HepG2 (cell line): ENCODE results near the gene HOXD3. TPM values are rescaled to one million over a fixed set of nuclear protein-coding genes. Genes with fewer than 3 reads are reported as not detected.

Source experiments
- CHCHD3 ChIP-seq: sonication (generic); formaldehyde crosslinking; IDR thresholded peaks from 2 replicates; pipeline ENCODE4 v1.8.0; 2022; ENCODE audit warnings: mild to moderate bottlenecking, missing genetic modification reagents, moderate library complexity
- CHD4 ChIP-seq: fragments of 200-600 bp; sonication (generic); IDR thresholded peaks from 2 replicates; pipeline ENCODE4 v1.7.0; 2017; ENCODE audit warnings: mild to moderate bottlenecking, low read length, borderline replicate concordance
- EEA1 ChIP-seq: sonication (generic); formaldehyde crosslinking; IDR thresholded peaks from 2 replicates; pipeline ENCODE4 v1.5.1; 2020; ENCODE audit warnings: mild to moderate bottlenecking, missing genetic modification reagents, borderline replicate concordance
- GATA4 ChIP-seq: sonication (generic); IDR thresholded peaks from 2 replicates; pipeline ENCODE4 v1.6.1; 2016; ENCODE audit warnings: antibody characterized with exemption, low read depth, borderline replicate concordance
- GLI4 ChIP-seq: sonication (generic); formaldehyde crosslinking; IDR thresholded peaks from 2 replicates; pipeline ENCODE4 v1.5.1; 2020; ENCODE audit warnings: missing genetic modification reagents, mild to moderate bottlenecking, moderate library complexity, borderline replicate concordance
- HCFC1 ChIP-seq: fragments of 150-350 bp; IDR thresholded peaks from 2 replicates; pipeline ENCODE4 v1.6.1; 2014; ENCODE audit warnings: low read depth, low read length
- HNRNPLL ChIP-seq: fragments of 200-400 bp; formaldehyde crosslinking; IDR thresholded peaks from 2 replicates; pipeline ENCODE4 v1.6.1; 2017; ENCODE audit warnings: mild to moderate bottlenecking, low read depth, low read length; ENCODE audit not compliant: poor library complexity, severe bottlenecking
- KLF12 ChIP-seq: sonication (generic); formaldehyde crosslinking; IDR thresholded peaks from 2 replicates; pipeline ENCODE4 v1.4.0; 2020; ENCODE audit warnings: missing genetic modification reagents, borderline replicate concordance
- MATR3 ChIP-seq: sonication (generic); formaldehyde crosslinking; IDR thresholded peaks from 2 replicates; pipeline ENCODE4 v1.4.0; 2020; ENCODE audit warnings: missing genetic modification reagents
- POGZ ChIP-seq: sonication (generic); formaldehyde crosslinking; IDR thresholded peaks from 2 replicates; pipeline ENCODE4 v1.4.0; 2020; ENCODE audit warnings: mild to moderate bottlenecking, missing genetic modification reagents
- RAD21 ChIP-seq: fragments of 450-650 bp; formaldehyde crosslinking; IDR thresholded peaks from 2 replicates; pipeline ENCODE4 v1.5.0; 2020; ENCODE audit warnings: mild to moderate bottlenecking
- RARA ChIP-seq: IDR thresholded peaks from 2 replicates; pipeline ENCODE4 v1.6.1; 2016; ENCODE audit warnings: missing genetic modification reagents, missing compliant biosample characterization
- RELA ChIP-seq: sonication (generic); formaldehyde crosslinking; IDR thresholded peaks from 2 replicates; pipeline ENCODE4 v1.4.0; 2020; ENCODE audit warnings: missing genetic modification reagents
- SMARCC2 ChIP-seq: fragments of 450-650 bp; IDR thresholded peaks from 2 replicates; pipeline ENCODE4 v1.6.1; 2017; ENCODE audit warnings: antibody characterized with exemption, mild to moderate bottlenecking
- SOX6 ChIP-seq, 2 experiments: fragments of 450-650 bp in 1 of 2; sonication (generic) in 1 of 2; formaldehyde crosslinking in 1 of 2; IDR thresholded peaks; 2 replicates each; pipeline versions ENCODE4 v1.4.0 to v1.6.1; 2017 to 2020; ENCODE audit warnings: antibody characterized with exemption in 1 of 2, mild to moderate bottlenecking in 1 of 2, missing genetic modification reagents in 1 of 2
- TMF1 ChIP-seq: sonication (generic); formaldehyde crosslinking; IDR thresholded peaks from 2 replicates; pipeline ENCODE4 v1.8.1; 2022; ENCODE audit warnings: low read depth, missing genetic modification reagents
- YY1 ChIP-seq: IDR thresholded peaks from 2 replicates; pipeline ENCODE4 v1.6.1; 2011; ENCODE audit warnings: low read length, low read depth, moderate library complexity, mild to moderate bottlenecking; ENCODE audit not compliant: insufficient read depth, insufficient replicate concordance
- ZC3H4 ChIP-seq: sonication (generic); formaldehyde crosslinking; IDR thresholded peaks from 2 replicates; pipeline ENCODE4 v1.4.0; 2020; ENCODE audit warnings: missing genetic modification reagents, borderline replicate concordance
- ZFP36 ChIP-seq: fragments of 150-350 bp; IDR thresholded peaks from 2 replicates; pipeline ENCODE4 v1.6.1; 2018; ENCODE audit warnings: borderline replicate concordance, low read length, low read depth; ENCODE audit not compliant: partially characterized antibody
- ZNF160 ChIP-seq: sonication (generic); formaldehyde crosslinking; IDR thresholded peaks from 2 replicates; pipeline ENCODE4 v1.8.0; 2022; ENCODE audit warnings: mild to moderate bottlenecking, inconsistent platforms, missing genetic modification reagents
- ZNF205 ChIP-seq: IDR thresholded peaks from 2 replicates; pipeline ENCODE4 v1.6.1; 2018; ENCODE audit warnings: missing biosample characterization, missing genetic modification reagents
- ZNF260 ChIP-seq: sonication (generic); formaldehyde crosslinking; IDR thresholded peaks from 2 replicates; pipeline ENCODE4 v1.4.0; 2020; ENCODE audit warnings: missing genetic modification reagents, low read depth, mild to moderate bottlenecking, borderline replicate concordance
- ZNF547 ChIP-seq: sonication (generic); formaldehyde crosslinking; IDR thresholded peaks from 2 replicates; pipeline ENCODE4 v1.5.1; 2020; ENCODE audit warnings: mild to moderate bottlenecking, missing genetic modification reagents
- ZNF629 ChIP-seq: sonication (generic); formaldehyde crosslinking; conservative IDR thresholded peaks from 2 replicates; pipeline ENCODE4 v1.5.0; 2020; ENCODE audit warnings: missing genetic modification reagents
- ZNF660 ChIP-seq: sonication (generic); formaldehyde crosslinking; IDR thresholded peaks from 2 replicates; pipeline ENCODE4 v1.5.1; 2020; ENCODE audit warnings: mild to moderate bottlenecking, low read depth, missing genetic modification reagents, borderline replicate concordance
- ZNF841 ChIP-seq: sonication (generic); formaldehyde crosslinking; IDR thresholded peaks from 2 replicates; pipeline ENCODE4 v1.8.1; 2023; ENCODE audit warnings: missing genetic modification reagents, borderline replicate concordance
- ZNF850 ChIP-seq: sonication (generic); formaldehyde crosslinking; conservative IDR thresholded peaks from 2 replicates; pipeline ENCODE4 v1.9.0; 2021; ENCODE audit warnings: mild to moderate bottlenecking, missing genetic modification reagents
- polyA plus RNA-seq, 8 experiments: library from polyadenylated mRNA; depleted of rRNA in 3 of 8; stranded (reverse) in 7 of 8; unstranded in 1 of 8; fragments of >200 nt; fragmentation: Illumina TruSeq in 4 of 8; extraction: Trizol in 4 of 8; gene quantifications; 2 replicates each; pipeline versions ENCODE4 v1.2.1 to v1.2.3, GENCODE V29; 2011 to 2016; ENCODE audit warnings: low read depth in 4 of 8, missing spikeins in 1 of 8, mixed read lengths in 1 of 8; ENCODE audit not compliant: insufficient read depth in 1 of 8
- total RNA-seq, 5 experiments: library from RNA; depleted of rRNA; stranded (reverse); fragments of >200 nt; fragmentation: Illumina TruSeq; extraction: Trizol; gene quantifications; 2 replicates each; pipeline ENCODE4 v1.2.3, GENCODE V29; 2016; ENCODE audit warnings: low read depth in 1 of 5
- TF ChIP-seq, protein P1 (sequence below): sonication (generic); formaldehyde crosslinking; IDR thresholded peaks from 2 replicates; pipeline ENCODE4 v1.5.1; 2020; ENCODE audit warnings: mild to moderate bottlenecking, missing genetic modification reagents, borderline replicate concordance
- TF ChIP-seq, protein P2 (sequence below): IDR thresholded peaks from 2 replicates; pipeline ENCODE4 v1.6.1; 2016; ENCODE audit warnings: missing biosample characterization, missing genetic modification reagents, low read depth

HOXD3 gene
- total and polyA plus RNA-seq, 2 of the 13 experiments (the other 11 are each of a cell fraction or from before 2014, with no cell fraction given) = 0.05 to 0.09 TPM

DNA sequence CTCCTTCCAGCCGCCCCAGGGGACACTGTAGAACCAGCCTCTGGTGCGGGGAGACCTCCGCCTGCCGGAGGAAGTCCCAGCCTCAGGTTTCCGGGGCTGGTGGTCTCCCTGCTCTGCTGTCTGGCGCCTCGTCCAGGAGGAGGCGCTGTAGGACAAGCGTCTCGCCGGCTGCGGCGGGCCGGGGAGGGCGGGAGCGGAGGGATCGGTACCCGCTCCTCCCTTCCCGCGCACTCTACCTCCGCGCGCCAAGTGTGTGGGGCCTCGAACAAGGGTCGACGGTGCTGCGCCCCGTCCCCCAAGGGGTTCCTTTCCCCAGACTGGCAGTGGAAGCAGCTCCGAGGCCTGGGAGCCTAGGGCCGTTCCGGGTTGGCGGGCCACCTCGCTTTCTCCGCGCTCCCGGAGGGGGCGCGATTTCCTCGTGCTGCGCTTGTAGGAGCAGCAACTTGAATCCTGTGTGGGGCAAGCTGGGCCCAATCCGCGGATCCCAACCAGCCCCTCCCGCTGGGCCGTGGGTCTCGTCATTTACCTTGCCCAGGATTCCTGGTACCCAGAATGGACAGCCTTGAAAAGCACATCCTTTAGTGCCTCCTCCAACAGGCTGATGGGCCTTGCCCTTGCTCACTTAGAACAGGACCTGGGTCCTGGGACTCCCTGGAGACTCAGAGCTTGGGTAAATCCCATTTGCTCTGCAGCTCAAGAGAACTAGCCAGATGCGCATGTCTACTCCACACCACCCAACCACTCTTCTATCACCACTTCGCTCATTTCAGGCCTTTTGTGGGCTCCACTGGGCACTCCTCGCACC is 16.4 kb upstream of the HOXD3 start (continued):
- no peak for TF ChIP-seq SOX6 (IDR thresholded peaks at IDR 0.05)
- peak; percentile 36; the same call in 1 of the 2 replicates for TF ChIP-seq SOX6 (CRISPR knock-in tag; IDR thresholded peaks at IDR 0.05)
- no peak for TF ChIP-seq SMARCC2
- no peak for TF ChIP-seq RARA
- TF ChIP-seq HNRNPLL = peak; percentile 70
- TF ChIP-seq RELA (CRISPR knock-in tag) = peak; percentile 84; the same call in 1 of the 2 replicates
- no peak for TF ChIP-seq ZFP36
- TF ChIP-seq ZC3H4 (CRISPR knock-in tag) = no peak
- no peak for TF ChIP-seq ZNF160 (CRISPR knock-in tag)
- TF ChIP-seq ZNF260 = no peak
- TF ChIP-seq CHD4 = no peak
- TF ChIP-seq POGZ (CRISPR knock-in tag) = peak; percentile 60
- TF ChIP-seq RAD21 (CRISPR knock-in tag) = peak; percentile 100
- TF ChIP-seq MATR3 (CRISPR knock-in tag) = no peak
- no peak for TF ChIP-seq CHCHD3
- peak; percentile 68 for TF ChIP-seq YY1
- no peak for TF ChIP-seq ZNF841
- no peak; the same call in 1 of the 2 replicates for TF ChIP-seq ZNF660
- TF ChIP-seq ZNF629 = no peak
- TF ChIP-seq GLI4 (CRISPR knock-in tag) = no peak
- TF ChIP-seq ZNF205 (CRISPR knock-in tag) = peak; percentile 40; the same call in 1 of the 2 replicates
- TF ChIP-seq, protein P1, sequence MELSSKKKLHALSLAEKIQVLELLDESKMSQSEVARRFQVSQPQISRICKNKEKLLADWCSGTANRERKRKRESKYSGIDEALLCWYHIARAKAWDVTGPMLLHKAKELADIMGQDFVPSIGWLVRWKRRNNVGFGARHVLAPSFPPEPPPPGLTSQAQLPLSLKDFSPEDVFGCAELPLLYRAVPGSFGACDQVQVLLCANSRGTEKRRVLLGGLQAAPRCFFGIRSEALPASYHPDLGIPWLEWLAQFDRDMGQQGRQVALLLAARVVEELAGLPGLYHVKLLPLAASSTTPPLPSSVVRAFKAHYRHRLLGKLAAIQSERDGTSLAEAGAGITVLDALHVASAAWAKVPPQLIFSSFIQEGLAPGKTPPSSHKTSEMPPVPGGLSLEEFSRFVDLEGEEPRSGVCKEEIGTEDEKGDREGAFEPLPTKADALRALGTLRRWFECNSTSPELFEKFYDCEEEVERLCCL (CRISPR knock-in tag) = no peak
- TF ChIP-seq, protein P2, sequence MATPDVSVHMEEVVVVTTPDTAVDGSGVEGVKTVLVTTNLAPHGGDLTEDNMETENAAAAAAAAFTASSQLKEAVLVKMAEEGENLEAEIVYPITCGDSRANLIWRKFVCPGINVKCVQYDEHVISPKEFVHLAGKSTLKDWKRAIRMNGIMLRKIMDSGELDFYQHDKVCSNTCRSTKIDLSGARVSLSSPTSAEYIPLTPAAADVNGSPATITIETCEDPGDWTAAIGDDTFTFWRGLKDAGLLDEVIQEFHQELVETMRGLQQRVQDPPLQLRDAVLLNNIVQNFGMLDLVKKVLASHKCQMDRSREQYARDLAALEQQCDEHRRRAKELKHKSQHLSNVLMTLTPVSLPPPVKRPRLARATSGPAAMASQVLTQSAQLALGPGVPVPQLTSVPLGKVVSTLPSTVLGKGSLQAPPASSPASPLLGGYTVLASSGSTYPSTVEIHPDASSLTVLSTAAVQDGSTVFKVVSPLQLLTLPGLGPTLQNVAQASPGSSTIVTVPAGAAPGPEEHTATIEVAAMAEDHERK (CRISPR knock-in tag) = no peak
- no peak for TF ChIP-seq ZNF850 (CRISPR knock-in tag)
- TF ChIP-seq EEA1 (CRISPR knock-in tag) = no peak
- peak; percentile 17; the same call in 1 of the 2 replicates for TF ChIP-seq HCFC1
- no peak for TF ChIP-seq TMF1 (CRISPR knock-in tag)
- no peak for TF ChIP-seq KLF12 (CRISPR knock-in tag)
- no peak for TF ChIP-seq GATA4
- TF ChIP-seq ZNF547 (CRISPR knock-in tag) = peak; percentile 89
